ENCODE results near the gene ABHD16B.

Gene ABHD16B

DNA sequence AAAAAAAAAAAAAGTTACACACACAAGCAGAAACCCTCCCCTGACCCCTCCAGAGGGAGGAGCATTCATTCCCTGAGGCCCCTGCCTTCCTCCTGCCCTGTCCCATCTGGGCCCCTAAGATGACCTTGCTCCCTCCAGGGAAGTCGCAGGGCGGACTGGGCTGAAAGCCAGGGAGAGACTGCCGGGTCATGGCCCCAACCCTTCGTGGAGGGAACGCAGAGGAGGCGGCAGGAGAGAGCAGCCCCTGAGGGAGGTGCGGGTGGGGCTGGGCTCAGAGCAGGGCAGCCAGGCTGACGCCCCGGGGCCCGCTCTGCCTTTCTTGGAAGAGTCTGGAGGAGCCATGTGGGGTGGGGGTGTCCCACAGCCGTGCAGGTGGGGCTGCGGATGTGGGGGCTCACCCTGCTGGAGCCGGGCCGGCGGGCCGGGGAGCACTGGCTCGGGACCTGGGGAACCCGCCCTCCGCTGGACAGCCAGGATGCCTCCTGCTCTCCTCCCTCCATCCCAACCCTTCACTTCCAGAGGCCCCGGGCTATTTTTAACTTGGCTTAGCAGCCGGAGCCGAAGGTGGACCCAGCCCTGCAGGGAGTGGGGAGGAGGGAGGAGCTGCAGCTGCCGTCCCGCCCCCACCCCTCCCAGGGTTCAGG is 15.0 kb upstream of the ABHD16B start:
- ATAC-seq: peak; percentile 75
- no peak for TF ChIP-seq OSR1 (CRISPR knock-in tag; IDR thresholded peaks at IDR 0.05)
- TF ChIP-seq PATZ1 (CRISPR knock-in tag; IDR thresholded peaks at IDR 0.05; ENCODE audit: borderline replicate concordance): no peak
- no peak for TF ChIP-seq ZNF70 (CRISPR knock-in tag; IDR thresholded peaks at IDR 0.05)
- TF ChIP-seq ARNTL (CRISPR knock-in tag; IDR thresholded peaks at IDR 0.05; ENCODE audit: borderline replicate concordance, low read depth): no peak
- no peak for TF ChIP-seq ZNF565 (CRISPR knock-in tag; conservative IDR thresholded peaks at IDR 0.05; ENCODE audit: low read depth)
- no peak for TF ChIP-seq ESRRG (CRISPR knock-in tag; IDR thresholded peaks at IDR 0.05)

- ATAC-seq: no peak
- no peak for TF ChIP-seq ARNTL (CRISPR knock-in tag; IDR thresholded peaks at IDR 0.05; ENCODE audit: borderline replicate concordance, low read depth)
- no peak for TF ChIP-seq ZFP30 (CRISPR knock-in tag; IDR thresholded peaks at IDR 0.05)
- TF ChIP-seq TOX (CRISPR knock-in tag; IDR thresholded peaks at IDR 0.05; ENCODE audit: borderline replicate concordance): no peak
- no peak for TF ChIP-seq CSRNP3 (CRISPR knock-in tag; IDR thresholded peaks at IDR 0.05)
- no peak for TF ChIP-seq ISL1 (CRISPR knock-in tag; IDR thresholded peaks at IDR 0.05)
- no peak for TF ChIP-seq PATZ1 (CRISPR knock-in tag; IDR thresholded peaks at IDR 0.05; ENCODE audit: borderline replicate concordance)
- no peak for TF ChIP-seq TCF4 (CRISPR knock-in tag; IDR thresholded peaks at IDR 0.05; ENCODE audit: borderline replicate concordance)
- TF ChIP-seq SNAI2 (CRISPR knock-in tag; IDR thresholded peaks at IDR 0.05): no peak
- TF ChIP-seq RARB (CRISPR knock-in tag; IDR thresholded peaks at IDR 0.05): no peak
- TF ChIP-seq, protein P1, sequence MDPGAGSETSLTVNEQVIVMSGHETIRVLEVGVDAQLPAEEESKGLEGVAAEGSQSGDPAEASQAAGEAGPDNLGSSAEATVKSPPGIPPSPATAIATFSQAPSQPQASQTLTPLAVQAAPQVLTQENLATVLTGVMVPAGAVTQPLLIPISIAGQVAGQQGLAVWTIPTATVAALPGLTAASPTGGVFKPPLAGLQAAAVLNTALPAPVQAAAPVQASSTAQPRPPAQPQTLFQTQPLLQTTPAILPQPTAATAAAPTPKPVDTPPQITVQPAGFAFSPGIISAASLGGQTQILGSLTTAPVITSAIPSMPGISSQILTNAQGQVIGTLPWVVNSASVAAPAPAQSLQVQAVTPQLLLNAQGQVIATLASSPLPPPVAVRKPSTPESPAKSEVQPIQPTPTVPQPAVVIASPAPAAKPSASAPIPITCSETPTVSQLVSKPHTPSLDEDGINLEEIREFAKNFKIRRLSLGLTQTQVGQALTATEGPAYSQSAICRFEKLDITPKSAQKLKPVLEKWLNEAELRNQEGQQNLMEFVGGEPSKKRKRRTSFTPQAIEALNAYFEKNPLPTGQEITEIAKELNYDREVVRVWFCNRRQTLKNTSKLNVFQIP (CRISPR knock-in tag; IDR thresholded peaks at IDR 0.05; ENCODE audit: borderline replicate concordance, low read depth): no peak
- TF ChIP-seq ZNF8 (CRISPR knock-in tag; IDR thresholded peaks at IDR 0.05): no peak
- TF ChIP-seq BACH2 (CRISPR knock-in tag; IDR thresholded peaks at IDR 0.05; ENCODE audit: borderline replicate concordance): no peak
- TF ChIP-seq OSR1 (CRISPR knock-in tag; IDR thresholded peaks at IDR 0.05): no peak
Measured at GRCh38 chr20:63846888-63847236, 14.4 kb upstream of the ABHD16B start.

GRCh38 chr20:63847237-63848002 is 13.9 kb upstream of the ABHD16B start:
- TF ChIP-seq ZC3H10 (CRISPR knock-in tag; IDR thresholded peaks at IDR 0.05): no peak
- no peak for TF ChIP-seq RARB (CRISPR knock-in tag; IDR thresholded peaks at IDR 0.05)
- TF ChIP-seq BACH2 (CRISPR knock-in tag; IDR thresholded peaks at IDR 0.05; ENCODE audit: borderline replicate concordance): no peak
- TF ChIP-seq SNAI2 (CRISPR knock-in tag; IDR thresholded peaks at IDR 0.05): no peak
- no peak for TF ChIP-seq ZFP30 (CRISPR knock-in tag; IDR thresholded peaks at IDR 0.05)
- TF ChIP-seq ZFP3 (CRISPR knock-in tag; IDR thresholded peaks at IDR 0.05): no peak
- TF ChIP-seq ZNF565 (CRISPR knock-in tag; conservative IDR thresholded peaks at IDR 0.05; ENCODE audit: low read depth): no peak
- no peak for TF ChIP-seq TSHZ2 (CRISPR knock-in tag; IDR thresholded peaks at IDR 0.05)
- no peak for TF ChIP-seq TCF4 (CRISPR knock-in tag; IDR thresholded peaks at IDR 0.05; ENCODE audit: borderline replicate concordance)
- TF ChIP-seq TOX (CRISPR knock-in tag; IDR thresholded peaks at IDR 0.05; ENCODE audit: borderline replicate concordance): no peak
- no peak for ATAC-seq

All from SK-N-SH treated with all-trans-retinoic acid at 6 μM for 48 hours (cell line).